Kidney (tissue), 14 donors: ENCODE measurements around the gene EXO5. TPM values are rescaled to one million over a fixed set of nuclear protein-coding genes. Genes with fewer than 3 reads are reported as not detected.
A peak's percentile ranks its signal among the peaks of the same experiment; 100 is the strongest.

Experiments used
- DNase-seq, 5 donors: peaks; one replicate each; pipeline ENCODE4 v3.0.0-alpha.2; 2013 to 2020
- FAIRE-seq: peaks from 2 replicates; lab custom pipeline; 2012; peaks lifted over from hg19 to GRCh38; lab: Jason Lieb, UNC
- H3K27ac ChIP-seq, 2 donors: one replicate each; pipeline ENCODE4 v1.7.0; 2013; ENCODE audit warnings: low read depth in 2 of 2, low read length in 2 of 2, inconsistent platforms in 1 of 2
- H3K27me3 ChIP-seq: one replicate; pipeline ENCODE4 v1.7.1; 2013; ENCODE audit warnings: low read length, inconsistent platforms; ENCODE audit not compliant: control insufficient read depth, insufficient read depth
- H3K36me3 ChIP-seq, 3 donors: one replicate each; pipeline versions ENCODE4 v1.7.0 to v1.7.1; 2013; ENCODE audit warnings: low read length in 3 of 3, control low read depth in 1 of 3, inconsistent platforms in 1 of 3; ENCODE audit not compliant: insufficient read depth in 3 of 3, control insufficient read depth in 2 of 3
- H3K4me1 ChIP-seq, 3 donors: one replicate each; pipeline versions ENCODE4 v1.7.0 to v1.7.1; 2013; ENCODE audit warnings: low read length in 3 of 3, inconsistent platforms in 1 of 3, low read depth in 1 of 3; ENCODE audit not compliant: control insufficient read depth in 2 of 3, insufficient read depth in 2 of 3
- H3K4me3 ChIP-seq, 3 donors: one replicate each; pipeline versions ENCODE4 v1.7.0 to v1.8.1; 2013; ENCODE audit warnings: low read length in 3 of 3, control low read depth in 1 of 3, inconsistent platforms in 1 of 3
- H3K9ac ChIP-seq, 3 donors: one replicate each; pipeline versions ENCODE4 v1.7.0 to v1.7.1; 2013; ENCODE audit warnings: low read length in 3 of 3, control low read depth in 1 of 3, inconsistent platforms in 1 of 3
- H3K9me3 ChIP-seq, 3 donors: one replicate each; pipeline versions ENCODE4 v1.7.0 to v1.7.1; 2013; ENCODE audit warnings: low read length in 3 of 3, control low read depth in 1 of 3, inconsistent platforms in 1 of 3; ENCODE audit not compliant: control insufficient read depth in 2 of 3, insufficient read depth in 1 of 3
- CTCF ChIP-seq: IDR thresholded peaks from 3 replicates; pipeline ENCODE4 v1.5.1; 2012; ENCODE audit warnings: mild to moderate bottlenecking, moderate library complexity, borderline replicate concordance; ENCODE audit not compliant: insufficient read depth; ENCODE audit errors: extremely low read depth
- intact Hi-C: fragments of 100-400 bp; cut with DNase I; formaldehyde crosslinking; loops from one replicate; pipeline ENCODE4 v1.11.1; 2022
- polyA plus RNA-seq: library from polyadenylated mRNA; stranded (reverse); fragments of 350-450 nt; fragmentation: Illumina TruSeq; extraction: RNeasy Lipid Tissue Mini Kit (QIAGEN cat#74804); gene quantifications from one replicate; pipeline ENCODE4 v1.2.3, GENCODE V29; 2014; ENCODE audit warnings: low read depth, low replicate concordance; ENCODE audit not compliant: insufficient read depth
- total RNA-seq: library from RNA; stranded (reverse); fragmentation: NEBNext Ultra II Directional; extraction: Animal tissue kit (Norgen Biotek cat#: 25700); gene quantifications from one replicate; pipeline ENCODE4 v1.2.1, GENCODE V29; 2021
- donor health status: control.
- donor health status: control.
- donor health status: control.
- donor health status: control.
- donor health status: control.
- donor health status: DM: yes; HTN: yes; CAD: no.
- donor health status: Normal renal cell carcinoma (clear cell type).

The EXO5 gene
- total and polyA plus RNA-seq, 2 donors from 2014 or later = 4.3 to 9.0 TPM

- peak overlapping the region; percentile 43 to 91 (median 71) for H3K9ac ChIP-seq
- no peak overlapping the region for H3K27ac ChIP-seq
- H3K4me3 ChIP-seq = peak overlapping the region; percentile 79 to 82 (median 82)
- peaks cover 0 to 3% (median 0%) of the 10 kb centered on the region in 3 donors for H3K9me3 ChIP-seq
- DNase-seq = no peak
- intact Hi-C loops = no loop called here
- no peaks in the 10 kb centered on the region for H3K27me3 ChIP-seq
- no peak for FAIRE-seq
- no peaks in the 10 kb centered on the region for H3K36me3 ChIP-seq
- no peak for TF ChIP-seq CTCF
- H3K4me1 ChIP-seq = peaks cover 0 to 4% (median 0%) of the 10 kb centered on the region in 3 donors
Measured at GRCh38 chr1:40507973-40508372, 594 bp upstream of the EXO5 start.

- Histone ChIP-seq H3K9ac (no peak overlapping the region), H3K27me3 (no peaks in the 10 kb centered on the region), H3K27ac (no peak overlapping the region), H3K4me3 (no peak overlapping the region), H3K9me3 (peaks cover 0 to 18% (median 3%) of the 10 kb centered on the region in 3 donors), H3K36me3 (peaks cover 3 to 6% (median 5%) of the 10 kb centered on the region in 3 donors), H3K4me1 (no peaks in the 10 kb centered on the region)
- DNase-seq (no peak), FAIRE-seq (no peak)
- no peak for TF ChIP-seq CTCF
- intact Hi-C loops = no loop called here
Measured at GRCh38 chr1:40519517-40519916, 10.9 kb downstream of the EXO5 start.

- TF ChIP-seq CTCF = no peak
- H3K27me3 ChIP-seq = no peaks in the 10 kb centered on the region
- H3K9ac ChIP-seq = peak overlapping the region; percentile 53 to 64 (median 62)
- no peaks in the 10 kb centered on the region for H3K9me3 ChIP-seq
- FAIRE-seq (no peak), DNase-seq (no peak)
- H3K4me3 ChIP-seq = peak overlapping the region; percentile 91 to 98 (median 93)
- intact Hi-C loops = no loop called here
- no peaks in the 10 kb centered on the region for H3K36me3 ChIP-seq
- H3K27ac ChIP-seq = peak overlapping the region; percentile 74 to 80
- peaks cover 0 to 4% (median 0%) of the 10 kb centered on the region in 3 donors for H3K4me1 ChIP-seq
Measured at GRCh38 chr1:40530735-40531380, 22.3 kb downstream of the EXO5 start.
